ENCODE measurements around the gene KCNN1.

DNA sequence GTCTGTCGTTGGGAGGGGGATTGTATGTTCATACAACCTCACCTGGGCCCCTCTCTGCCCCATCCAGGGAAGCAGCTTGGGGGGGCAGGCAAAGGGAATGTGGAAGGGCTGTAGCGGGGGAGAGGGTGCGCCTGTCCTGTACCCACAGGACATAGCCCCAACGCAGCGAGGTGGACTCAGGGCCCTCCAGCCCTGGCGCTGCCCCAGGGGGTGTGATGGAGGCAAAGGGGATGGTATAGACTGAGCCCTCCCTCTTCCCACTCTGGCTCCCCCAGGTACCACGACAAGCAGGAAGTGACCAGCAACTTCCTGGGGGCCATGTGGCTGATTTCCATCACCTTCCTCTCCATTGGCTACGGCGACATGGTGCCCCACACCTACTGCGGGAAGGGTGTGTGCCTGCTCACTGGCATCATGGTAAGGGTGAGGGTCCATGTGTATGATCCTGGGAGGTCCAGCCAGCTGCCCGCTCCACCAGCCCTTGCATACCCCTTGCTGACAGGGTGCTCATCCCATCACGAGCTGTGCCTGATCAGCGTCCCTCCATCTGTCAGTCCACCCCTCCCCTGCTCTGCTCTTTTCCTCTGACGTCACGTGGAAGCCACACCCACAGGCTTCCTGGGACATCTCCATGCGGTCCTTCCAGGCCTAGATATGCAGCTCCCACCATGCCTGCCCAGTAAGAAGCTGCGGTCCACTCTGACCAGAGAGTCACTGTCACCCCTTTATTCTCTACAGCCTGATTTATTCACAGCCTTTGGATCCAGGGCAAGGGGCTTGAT, 18.3 kb downstream of the KCNN1 start:
- no peak for TF ChIP-seq CTCF (IDR thresholded peaks at IDR 0.05; ENCODE audit: low read length)
- TF ChIP-seq EZH2 (IDR thresholded peaks at IDR 0.05; ENCODE audit: borderline replicate concordance, low read length): no peak
